Endothelial cell of coronary artery (primary cell): ENCODE data around the gene MBNL3. TPM values are rescaled to one million over a fixed set of nuclear protein-coding genes. Genes with fewer than 3 reads are reported as not detected.

Experiments used
- total RNA-seq: library from RNA; depleted of rRNA; stranded (reverse); fragments of >200 nt; gene quantifications from 2 replicates; pipeline ENCODE4 v1.2.3, GENCODE V29; 2014

Gene MBNL3
- total RNA-seq: 0.56 and 0.99 TPM in 2 replicates

DNA sequence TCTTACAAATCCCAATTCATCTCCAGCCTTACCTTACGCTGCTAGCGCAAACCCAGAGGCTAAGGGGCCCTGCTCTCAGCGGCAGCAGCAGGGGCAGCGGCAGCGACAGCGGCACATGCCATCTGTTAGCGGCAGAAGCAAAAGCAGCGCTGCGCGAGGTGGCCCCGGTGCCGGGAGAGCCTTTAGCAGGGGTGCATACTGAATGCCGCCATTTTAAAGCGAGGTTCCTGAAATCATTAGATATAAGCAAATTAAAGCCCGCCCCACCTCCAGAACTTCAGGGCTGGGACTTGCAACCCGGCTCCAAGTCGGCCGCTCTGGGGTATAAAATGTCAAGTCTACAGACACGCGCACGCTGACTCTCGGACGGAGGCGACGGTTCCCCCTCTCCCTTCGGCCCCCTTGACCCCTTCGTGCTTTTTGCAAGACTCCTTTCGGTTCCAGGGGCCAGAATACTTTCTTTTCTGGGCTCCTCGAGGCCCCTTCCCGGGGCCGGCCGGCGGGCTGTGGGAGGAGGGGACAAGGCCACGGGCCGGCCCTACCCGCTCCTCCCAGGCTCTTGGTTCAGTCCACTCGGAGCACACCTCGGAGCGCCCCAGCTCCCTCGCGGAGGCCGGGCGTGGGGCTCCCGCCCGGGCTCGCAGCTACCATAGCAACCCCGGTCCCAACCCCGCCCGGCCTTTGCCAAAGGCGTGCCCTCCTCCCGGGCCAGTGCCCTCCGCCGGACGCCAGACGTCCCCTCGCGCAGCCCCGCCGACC, at the start of gene MBNL3:
Gene MBNL3 (minus strand): TSS at position 220 of the 759 bp plus-strand sequence. CDS start 49,427 bp downstream, outside the sequence.

